IgD-negative memory B cell (primary cell): Measurements from ENCODE around the gene SNUPN. TPM values are rescaled to one million over a fixed set of nuclear protein-coding genes. Genes with fewer than 3 reads are reported as not detected.

Experiments used
- H3K27ac Mint-ChIP-seq, 3 donors: one replicate each; pipeline ENCODE4 v1.8.0; 2020 to 2022; ENCODE audit warnings: mild to moderate bottlenecking in 3 of 3, mixed read lengths in 3 of 3, moderate library complexity in 1 of 3
- H3K27me3 Mint-ChIP-seq: one replicate; pipeline ENCODE4 v1.8.0; 2021; ENCODE audit warnings: mixed read lengths
- H3K36me3 Mint-ChIP-seq: one replicate; pipeline ENCODE4 v1.8.0; 2020; ENCODE audit warnings: mild to moderate bottlenecking, mixed read lengths
- H3K4me1 Mint-ChIP-seq, 3 donors: one replicate each; pipeline ENCODE4 v1.8.0; 2020 to 2022; ENCODE audit warnings: mixed read lengths in 3 of 3, mild to moderate bottlenecking in 1 of 3
- H3K4me3 Mint-ChIP-seq, 4 donors: one replicate each; pipeline ENCODE4 v1.8.0; 2020 to 2022; ENCODE audit warnings: mild to moderate bottlenecking in 4 of 4, mixed read lengths in 4 of 4, moderate library complexity in 3 of 4
- H3K9me3 Mint-ChIP-seq, 3 donors: one replicate each; pipeline ENCODE4 v1.8.0; 2020 to 2021; ENCODE audit warnings: mixed read lengths in 3 of 3, mild to moderate bottlenecking in 1 of 3
- polyA plus RNA-seq: library from polyadenylated mRNA; unstranded; fragments of 300-500 nt; fragmentation: Illumina TruSeq; gene quantifications from one replicate; pipeline ENCODE4 v1.2.3, GENCODE V29; 2021

Gene SNUPN
- polyA plus RNA-seq, 1 donor from 2014 or later = 25.4 TPM

DNA sequence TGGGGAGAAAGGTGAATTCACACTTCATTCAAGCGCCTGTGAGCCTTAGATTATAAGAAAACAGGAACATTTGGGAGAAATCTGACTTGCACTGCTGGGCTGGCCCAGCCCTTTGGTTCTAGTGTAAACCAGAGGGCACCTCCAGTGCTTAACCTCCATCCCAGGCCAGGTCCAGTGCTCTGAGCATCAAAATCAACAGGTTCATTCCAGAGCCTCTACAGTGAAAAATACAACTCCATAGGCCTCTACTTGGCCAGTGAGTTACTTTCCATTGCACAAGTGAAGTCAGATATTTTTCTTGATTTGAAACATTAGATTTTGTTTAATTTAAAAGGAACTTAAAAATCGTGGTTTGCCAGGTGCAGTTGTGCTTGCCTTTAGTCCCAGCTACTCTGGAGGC, 3.0 kb downstream of the SNUPN start:
- no peak overlapping the region for H3K27ac Mint-ChIP-seq
- H3K36me3 Mint-ChIP-seq = peaks cover 1% of the 10 kb centered on the region
- H3K4me1 Mint-ChIP-seq = peaks cover 7 to 15% (median 11%) of the 10 kb centered on the region in 3 donors
- no peaks in the 10 kb centered on the region for H3K9me3 Mint-ChIP-seq
- H3K4me3 Mint-ChIP-seq = peak overlapping the region in 2 of 4 donors; percentile 25 to 79
- no peaks in the 10 kb centered on the region for H3K27me3 Mint-ChIP-seq

DNA sequence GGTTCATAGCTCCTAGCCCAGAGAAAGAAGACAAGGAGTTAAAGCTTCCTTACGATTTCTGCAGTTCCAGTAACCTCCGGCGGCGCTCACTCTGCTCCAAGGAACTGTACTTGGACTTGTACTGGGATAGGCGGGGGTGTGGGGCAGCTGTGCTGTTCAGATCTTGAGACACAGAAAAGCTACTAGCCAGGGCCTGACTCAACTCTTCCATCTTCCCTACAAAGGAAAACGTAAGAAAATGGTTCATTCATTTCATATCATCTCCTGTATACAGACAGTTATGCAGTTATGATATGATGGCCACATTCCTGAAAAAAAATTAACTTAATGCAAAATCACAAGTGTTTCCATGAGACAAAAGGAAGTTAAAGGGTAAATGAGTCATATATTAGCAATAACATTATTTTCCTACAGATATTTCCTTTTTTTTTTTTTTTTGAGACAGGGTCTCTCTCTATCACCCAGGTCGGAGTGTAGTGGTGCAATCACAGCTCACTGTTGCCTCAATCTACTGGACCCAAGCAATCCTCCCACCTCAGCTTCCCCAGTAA, 4.6 kb downstream of the SNUPN start:
- no peaks in the 10 kb centered on the region for H3K9me3 Mint-ChIP-seq
- H3K4me3 Mint-ChIP-seq = peak overlapping the region in 1 of 4 donors; percentile 29
- H3K27me3 Mint-ChIP-seq = no peaks in the 10 kb centered on the region
- peak overlapping the region in 2 of 3 donors; percentile 0 to 80 for H3K27ac Mint-ChIP-seq
- H3K36me3 Mint-ChIP-seq = peaks cover 9% of the 10 kb centered on the region
- peaks cover 3 to 9% (median 8%) of the 10 kb centered on the region in 3 donors for H3K4me1 Mint-ChIP-seq

- peak overlapping the region in 1 of 3 donors; percentile 0 for H3K27ac Mint-ChIP-seq
- peak overlapping the region in 1 of 4 donors; percentile 29 for H3K4me3 Mint-ChIP-seq
- H3K36me3 Mint-ChIP-seq = peaks cover 9% of the 10 kb centered on the region
- H3K4me1 Mint-ChIP-seq = peaks cover 0 to 9% (median 5%) of the 10 kb centered on the region in 3 donors
- no peaks in the 10 kb centered on the region for H3K9me3 Mint-ChIP-seq
- no peaks in the 10 kb centered on the region for H3K27me3 Mint-ChIP-seq
These were observed 5.3 kb downstream of the SNUPN start for GRCh38 chr15:75620058-75620820.

GRCh38 chr15:75616766-75617165, 8.8 kb downstream of the SNUPN start:
- H3K27me3 Mint-ChIP-seq = no peaks in the 10 kb centered on the region
- peaks cover 12% of the 10 kb centered on the region for H3K36me3 Mint-ChIP-seq
- H3K9me3 Mint-ChIP-seq = no peaks in the 10 kb centered on the region
- peak overlapping the region in 1 of 4 donors; percentile 13 for H3K4me3 Mint-ChIP-seq
- H3K27ac Mint-ChIP-seq = no peak overlapping the region
- H3K4me1 Mint-ChIP-seq = peaks cover 0 to 6% (median 3%) of the 10 kb centered on the region in 3 donors

DNA sequence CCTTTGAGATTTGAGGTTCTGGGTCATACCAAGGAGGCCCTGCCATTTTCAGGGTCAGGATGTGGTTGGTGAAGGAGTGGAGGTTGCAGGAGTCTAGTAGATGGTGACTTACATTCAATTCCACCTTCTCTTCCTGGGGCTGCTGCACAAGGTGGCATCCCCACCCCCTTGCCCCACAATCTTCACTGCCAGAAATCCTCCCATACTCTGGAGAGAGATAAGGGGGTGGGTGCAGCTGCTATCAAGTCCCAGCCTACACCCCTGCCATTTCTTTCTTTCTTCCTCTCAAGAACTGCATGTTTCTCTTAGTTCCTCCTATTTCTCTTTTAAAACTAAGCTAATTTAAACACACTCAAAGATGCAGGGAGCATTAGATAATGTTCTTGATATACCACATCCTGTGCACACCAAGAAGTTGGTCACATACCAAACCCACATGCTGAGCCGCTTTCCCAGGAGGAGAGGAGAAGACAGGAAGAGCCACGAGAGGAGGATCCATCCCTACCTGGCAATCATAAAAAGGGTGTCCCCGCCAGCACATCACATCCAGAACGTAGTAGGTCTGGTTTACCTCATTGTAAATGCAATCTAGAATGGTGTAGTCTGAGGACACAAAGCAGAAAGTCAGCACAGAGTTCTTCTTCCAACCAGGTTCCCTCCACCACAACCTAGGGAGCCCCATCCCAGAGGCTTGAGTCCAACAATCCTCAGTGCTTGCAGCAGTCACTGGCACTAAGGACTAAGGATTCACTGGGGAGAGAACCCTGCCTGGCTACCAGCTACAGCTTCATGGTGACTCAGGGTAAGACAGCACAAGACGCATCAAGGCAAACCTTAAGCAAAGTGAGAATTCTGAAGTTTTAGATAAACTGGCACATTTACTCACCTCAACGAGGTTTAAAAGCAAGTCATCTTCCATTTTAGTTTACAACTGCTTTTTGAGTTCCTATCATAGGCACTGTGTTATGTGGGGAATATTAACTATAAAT, 18.5 kb downstream of the SNUPN start:
- peaks cover 0 to 2% (median 2%) of the 10 kb centered on the region in 3 donors for H3K4me1 Mint-ChIP-seq
- no peaks in the 10 kb centered on the region for H3K27me3 Mint-ChIP-seq
- H3K27ac Mint-ChIP-seq = peak overlapping the region in 2 of 3 donors; percentile 67 to 80
- peaks cover 7% of the 10 kb centered on the region for H3K36me3 Mint-ChIP-seq
- no peaks in the 10 kb centered on the region for H3K9me3 Mint-ChIP-seq
- H3K4me3 Mint-ChIP-seq = peak overlapping the region in 1 of 4 donors; percentile 77

GRCh38 chr15:75606026-75606425, 19.5 kb downstream of the SNUPN start:
- H3K27me3 Mint-ChIP-seq = no peaks in the 10 kb centered on the region
- H3K9me3 Mint-ChIP-seq = no peaks in the 10 kb centered on the region
- H3K4me3 Mint-ChIP-seq = peak overlapping the region in 1 of 4 donors; percentile 43
- H3K36me3 Mint-ChIP-seq = peaks cover 7% of the 10 kb centered on the region
- peaks cover 0 to 2% (median 2%) of the 10 kb centered on the region in 3 donors for H3K4me1 Mint-ChIP-seq
- H3K27ac Mint-ChIP-seq = no peak overlapping the region

DNA sequence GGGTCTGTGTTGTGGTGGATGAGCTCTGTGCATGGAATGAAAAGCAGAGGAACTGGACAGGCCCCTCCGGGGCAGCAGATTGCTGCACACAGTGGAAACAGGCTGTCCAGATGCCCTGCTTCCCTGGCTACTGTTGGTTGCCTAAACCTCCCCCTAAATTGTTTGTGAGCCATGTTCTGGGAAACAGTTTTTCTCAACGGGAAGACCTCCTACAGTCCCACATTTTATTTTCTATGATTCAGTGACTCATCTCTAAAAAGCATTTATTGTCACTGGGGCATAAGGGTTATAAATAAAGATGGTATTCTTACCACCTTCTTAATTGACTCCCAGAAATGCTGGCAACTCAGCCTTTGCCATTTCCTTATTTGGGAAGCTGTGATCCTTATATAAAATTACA, 26.1 kb downstream of the SNUPN start:
- no peak overlapping the region for H3K4me3 Mint-ChIP-seq
- no peaks in the 10 kb centered on the region for H3K27me3 Mint-ChIP-seq
- no peaks in the 10 kb centered on the region for H3K9me3 Mint-ChIP-seq
- no peak overlapping the region for H3K27ac Mint-ChIP-seq
- H3K36me3 Mint-ChIP-seq = peaks cover 3% of the 10 kb centered on the region
- H3K4me1 Mint-ChIP-seq = peaks cover 0 to 3% (median 0%) of the 10 kb centered on the region in 3 donors

- no peak overlapping the region for H3K4me3 Mint-ChIP-seq
- H3K36me3 Mint-ChIP-seq = peaks cover 3% of the 10 kb centered on the region
- no peak overlapping the region for H3K27ac Mint-ChIP-seq
- no peaks in the 10 kb centered on the region for H3K27me3 Mint-ChIP-seq
- peaks cover 0 to 3% (median 0%) of the 10 kb centered on the region in 3 donors for H3K4me1 Mint-ChIP-seq
- no peaks in the 10 kb centered on the region for H3K9me3 Mint-ChIP-seq
These were observed 27.2 kb downstream of the SNUPN start for GRCh38 chr15:75598361-75598760.

GRCh38 chr15:75597667-75598341, 27.7 kb downstream of the SNUPN start:
- Mint-ChIP-seq H3K4me3 (no peak overlapping the region), H3K4me1 (peaks cover 0 to 3% (median 0%) of the 10 kb centered on the region in 3 donors), H3K27ac (peak overlapping the region in 1 of 3 donors; percentile 75), H3K36me3 (peaks cover 3% of the 10 kb centered on the region), H3K9me3 (no peaks in the 10 kb centered on the region), H3K27me3 (no peaks in the 10 kb centered on the region)

- no peak overlapping the region for H3K4me3 Mint-ChIP-seq
- H3K27ac Mint-ChIP-seq = peak overlapping the region in 1 of 3 donors; percentile 75
These were observed 28.7 kb downstream of the SNUPN start for GRCh38 chr15:75596703-75597345.

DNA sequence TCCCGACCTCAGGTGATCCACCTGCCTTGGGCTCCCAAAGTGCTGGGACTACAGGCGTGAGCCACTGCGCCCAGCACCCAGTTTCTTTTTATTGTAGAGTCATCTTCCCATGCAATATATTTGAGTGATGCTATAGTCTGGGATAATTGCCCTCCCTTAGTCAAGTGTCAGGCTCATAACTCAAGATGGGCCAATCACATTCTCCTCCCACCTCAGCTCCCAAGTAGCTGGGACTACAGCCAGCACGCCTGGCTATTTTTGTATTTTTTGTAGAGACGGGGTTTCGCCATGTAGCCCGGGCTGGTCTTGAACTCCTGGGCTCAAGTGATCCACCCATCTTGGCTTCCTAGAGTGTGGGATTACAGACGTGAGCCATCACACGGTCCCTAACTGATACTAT, 31.2 kb downstream of the SNUPN start:
- Mint-ChIP-seq H3K27me3 (no peaks in the 10 kb centered on the region), H3K9me3 (no peaks in the 10 kb centered on the region), H3K36me3 (peaks cover 3% of the 10 kb centered on the region), H3K27ac (no peak overlapping the region), H3K4me3 (no peak overlapping the region), H3K4me1 (peaks cover 0 to 4% (median 3%) of the 10 kb centered on the region in 3 donors)

More at GRCh38 chr15:75596703-75597345, 28.7 kb downstream of the SNUPN start:
- H3K9me3 Mint-ChIP-seq = no peaks in the 10 kb centered on the region
- no peaks in the 10 kb centered on the region for H3K27me3 Mint-ChIP-seq
- H3K36me3 Mint-ChIP-seq = peaks cover 3% of the 10 kb centered on the region
- peaks cover 0 to 3% (median 2%) of the 10 kb centered on the region in 3 donors for H3K4me1 Mint-ChIP-seq

GRCh38 chr15:75591655-75592364, 33.7 kb downstream of the SNUPN start:
- H3K9me3 Mint-ChIP-seq = no peaks in the 10 kb centered on the region
- peaks cover 0 to 8% (median 2%) of the 10 kb centered on the region in 3 donors for H3K4me1 Mint-ChIP-seq
- H3K27ac Mint-ChIP-seq = peak overlapping the region in 1 of 3 donors; percentile 15
- no peak overlapping the region for H3K4me3 Mint-ChIP-seq
- H3K36me3 Mint-ChIP-seq = peaks cover 3% of the 10 kb centered on the region
- no peaks in the 10 kb centered on the region for H3K27me3 Mint-ChIP-seq

GRCh38 chr15:75590239-75590638, 35.3 kb downstream of the SNUPN start:
- Mint-ChIP-seq H3K4me3 (no peak overlapping the region), H3K4me1 (peaks cover 0 to 8% (median 2%) of the 10 kb centered on the region in 3 donors), H3K9me3 (no peaks in the 10 kb centered on the region), H3K36me3 (peaks cover 4% of the 10 kb centered on the region), H3K27me3 (no peaks in the 10 kb centered on the region), H3K27ac (no peak overlapping the region)
